Activated T-helper 17 cell treated with anti-CD3 and anti-CD28 coated beads, Interleukin-2, amount 50 U/mL, for 72 hours (primary cell): ENCODE data around the gene RPS2. TPM values are rescaled to one million over a fixed set of nuclear protein-coding genes. Genes with fewer than 3 reads are reported as not detected.

Experiments used
- ATAC-seq: fragments of 150-1000 bp; cut with Tn5 transposase; replicated peaks from 2 replicates; pipeline ENCODE4 v1.10.0; 2021; ENCODE audit warnings: mild to moderate bottlenecking, moderate library complexity
- H3K27ac Mint-ChIP-seq: one replicate; pipeline ENCODE4 v1.8.0; 2022; ENCODE audit warnings: mixed read lengths
- H3K27me3 Mint-ChIP-seq: one replicate; pipeline ENCODE4 v1.8.0; 2022; ENCODE audit warnings: mixed read lengths
- H3K36me3 Mint-ChIP-seq: one replicate; pipeline ENCODE4 v1.8.0; 2022; ENCODE audit warnings: low read depth, mild to moderate bottlenecking, mixed read lengths
- H3K4me1 Mint-ChIP-seq: one replicate; pipeline ENCODE4 v1.8.0; 2022; ENCODE audit warnings: mixed read lengths
- H3K4me3 Mint-ChIP-seq: one replicate; pipeline ENCODE4 v1.8.0; 2022; ENCODE audit warnings: mild to moderate bottlenecking, mixed read lengths
- H3K9me3 Mint-ChIP-seq: one replicate; pipeline ENCODE4 v1.8.0; 2022; ENCODE audit warnings: mixed read lengths
- total RNA-seq, 2 donors: library from RNA; stranded (reverse); gene quantifications; one replicate each; pipeline ENCODE4 v1.2.3, GENCODE V29; 2022

The RPS2 gene
- total RNA-seq, 2 donors from 2014 or later, result 4,570 to 4,579 TPM

DNA sequence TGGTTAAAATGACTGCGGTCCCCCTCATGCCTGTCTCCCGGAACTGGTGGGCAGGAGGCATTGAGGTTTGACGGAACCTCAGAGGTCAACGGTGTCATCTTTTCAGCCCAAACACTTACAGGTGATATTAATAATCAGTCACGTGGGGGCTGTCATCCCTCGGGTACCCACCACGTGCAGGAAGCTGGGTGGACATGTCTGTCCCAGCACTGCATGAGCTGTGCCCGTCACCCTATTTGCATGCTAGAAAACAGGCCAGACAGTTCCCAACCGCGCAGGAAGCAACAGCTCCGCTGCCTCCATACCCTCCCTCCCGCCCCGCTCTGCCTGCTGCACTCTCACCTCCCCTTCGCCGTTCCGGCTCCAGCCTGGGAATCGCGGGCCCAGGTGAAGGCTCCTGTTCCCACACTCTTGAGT lies 26.5 kb upstream of the RPS2 start:
- Mint-ChIP-seq H3K4me3 (peak overlapping the region; percentile 76), H3K36me3 (no peaks in the 10 kb centered on the region), H3K27ac (peak overlapping the region; percentile 48), H3K4me1 (no peaks in the 10 kb centered on the region), H3K27me3 (peaks cover 7% of the 10 kb centered on the region), H3K9me3 (no peaks in the 10 kb centered on the region)
- peak; percentile 60 for ATAC-seq

DNA sequence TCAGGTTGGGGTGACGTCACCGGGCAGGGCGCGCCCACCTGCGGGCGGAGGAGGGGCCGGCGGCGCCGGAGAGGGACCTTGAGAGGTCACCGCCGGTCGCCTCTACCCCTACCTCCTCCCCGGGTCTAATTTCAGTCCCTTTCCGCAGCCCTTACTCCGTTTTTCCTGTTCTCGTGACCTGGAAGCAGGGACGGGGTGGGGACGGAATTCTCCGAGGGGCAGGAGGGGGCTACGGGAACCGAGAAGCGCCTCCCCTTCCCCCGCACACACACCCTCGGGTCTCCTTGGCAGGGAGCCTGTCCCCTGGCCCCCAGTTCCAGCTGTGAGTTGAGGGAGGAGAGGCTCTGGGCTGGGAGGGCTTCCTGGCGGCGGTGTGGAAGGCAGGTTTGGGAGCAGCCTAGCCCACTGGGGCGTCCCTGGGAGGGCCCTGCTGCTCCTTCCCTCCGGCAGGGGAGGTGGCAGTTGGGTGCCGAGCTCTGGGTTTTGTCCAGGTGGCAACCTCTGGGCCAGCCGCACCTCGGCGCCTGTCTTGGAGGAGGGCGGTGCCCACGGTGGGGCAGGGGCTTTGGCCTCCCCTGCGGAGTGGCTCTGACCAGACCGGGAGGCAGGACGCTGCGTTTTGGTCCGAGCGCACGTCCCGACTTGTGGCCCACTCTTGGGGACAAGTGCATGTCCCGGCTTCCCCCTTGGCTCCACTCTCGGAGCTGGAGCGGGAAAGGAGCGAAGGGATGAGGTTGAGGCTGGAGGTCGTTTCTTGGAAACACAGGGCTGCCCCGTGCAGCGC lies 25.9 kb upstream of the RPS2 start:
- H3K27ac Mint-ChIP-seq, result no peak overlapping the region
- H3K27me3 Mint-ChIP-seq, result peaks cover 7% of the 10 kb centered on the region
- no peaks in the 10 kb centered on the region for H3K36me3 Mint-ChIP-seq
- peak overlapping the region; percentile 76 for H3K4me3 Mint-ChIP-seq
- no peaks in the 10 kb centered on the region for H3K9me3 Mint-ChIP-seq
- ATAC-seq, result peak; percentile 16
- no peaks in the 10 kb centered on the region for H3K4me1 Mint-ChIP-seq

DNA sequence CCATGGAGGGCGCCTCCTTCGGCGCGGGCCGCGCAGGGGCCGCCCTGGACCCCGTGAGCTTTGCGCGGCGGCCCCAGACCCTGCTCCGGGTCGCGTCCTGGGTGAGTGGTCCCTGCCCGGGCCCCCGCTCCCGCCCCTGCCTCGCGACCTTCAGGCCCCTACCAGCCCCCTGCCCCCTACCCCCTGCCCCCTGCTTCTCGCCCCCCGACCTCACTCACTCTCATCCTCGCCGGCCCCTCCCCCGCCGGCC lies 25.4 kb upstream of the RPS2 start:
- no peak overlapping the region for H3K27ac Mint-ChIP-seq
- ATAC-seq, result no peak
- no peaks in the 10 kb centered on the region for H3K9me3 Mint-ChIP-seq
- no peaks in the 10 kb centered on the region for H3K4me1 Mint-ChIP-seq
- no peaks in the 10 kb centered on the region for H3K36me3 Mint-ChIP-seq
- H3K27me3 Mint-ChIP-seq, result peaks cover 7% of the 10 kb centered on the region
- peak overlapping the region; percentile 76 for H3K4me3 Mint-ChIP-seq

DNA sequence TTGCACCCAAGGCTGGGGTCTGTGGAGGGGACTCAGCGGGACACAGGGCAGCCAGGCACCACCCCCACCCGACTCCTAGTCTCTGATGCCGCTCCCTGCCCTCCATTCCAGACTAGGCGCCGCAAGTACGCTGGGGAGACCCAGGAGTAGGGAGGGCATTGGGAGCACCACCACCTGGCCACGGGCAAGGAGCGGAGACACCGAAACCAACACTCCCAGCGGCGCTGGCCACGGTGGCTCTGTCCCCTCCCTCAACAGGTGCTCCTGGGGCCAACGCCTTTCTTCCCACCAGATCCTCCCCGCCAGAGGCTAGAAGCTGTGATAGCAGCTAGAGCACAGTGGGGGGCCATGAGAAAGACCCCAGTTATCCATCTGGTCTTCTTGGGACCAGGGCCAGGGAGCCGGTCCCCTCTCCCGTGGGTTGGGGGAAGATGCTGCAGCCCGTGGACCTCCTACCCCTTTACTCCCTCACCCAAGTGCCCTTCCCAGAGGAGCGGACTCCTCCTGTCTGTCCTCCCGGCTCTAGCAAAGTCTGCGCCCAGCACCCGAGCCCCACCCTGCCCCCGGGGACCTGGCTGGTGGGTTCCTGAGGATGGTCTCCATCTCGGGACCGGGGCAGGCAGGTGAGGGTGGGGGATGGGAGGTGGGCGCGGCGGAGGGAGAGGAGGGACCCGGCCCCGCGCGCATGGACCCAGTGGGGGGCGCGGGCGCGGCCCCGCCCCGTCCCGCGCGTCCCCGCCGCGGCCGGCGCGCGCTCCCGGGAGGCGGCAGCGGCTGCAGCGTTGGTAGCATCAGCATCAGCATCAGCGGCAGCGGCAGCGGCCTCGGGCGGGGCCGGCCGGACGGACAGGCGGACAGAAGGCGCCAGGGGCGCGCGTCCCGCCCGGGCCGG lies 24.8 kb upstream of the RPS2 start, which contains the start of gene SYNGR3:
Gene SYNGR3, plus strand, starts transcription at position 762 of the 892 bp plus-strand sequence. CDS start 133 bp downstream, outside the sequence.
- Mint-ChIP-seq H3K9me3 (no peaks in the 10 kb centered on the region), H3K27ac (no peak within 1 kb of the TSS)

DNA sequence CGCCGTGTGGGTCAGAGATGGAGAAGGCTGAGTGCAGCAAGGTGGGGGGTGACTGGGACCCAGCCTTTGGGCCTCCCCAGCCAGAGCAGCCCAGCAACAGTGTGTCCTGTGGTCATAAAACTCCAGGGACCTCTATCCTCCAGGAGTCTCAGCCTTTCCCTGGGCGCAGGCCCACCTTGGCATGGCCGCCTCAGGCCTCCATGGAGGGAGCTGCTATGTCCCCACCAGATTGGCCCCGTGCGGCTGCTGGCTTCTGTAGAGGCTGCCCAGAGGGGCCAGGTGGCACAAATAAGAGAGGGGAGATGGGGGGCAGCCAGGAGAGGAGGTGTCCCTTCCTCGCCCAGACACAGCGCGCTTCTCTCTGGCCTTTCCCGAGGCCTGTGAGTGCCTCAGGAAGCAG lies 22.6 kb upstream of the RPS2 start:
- H3K4me3 Mint-ChIP-seq, result no peak overlapping the region
- no peak for ATAC-seq
- no peaks in the 10 kb centered on the region for H3K4me1 Mint-ChIP-seq
- no peaks in the 10 kb centered on the region for H3K36me3 Mint-ChIP-seq
- H3K9me3 Mint-ChIP-seq, result no peaks in the 10 kb centered on the region
- H3K27ac Mint-ChIP-seq, result no peak overlapping the region
- H3K27me3 Mint-ChIP-seq, result peaks cover 11% of the 10 kb centered on the region

More for the DNA sequence above, 24.8 kb upstream of the RPS2 start, which contains the start of gene SYNGR3:
- H3K4me3 Mint-ChIP-seq, result peak within 1 kb of the TSS; percentile 76
- H3K36me3 Mint-ChIP-seq, result no peaks in the 10 kb centered on the region
- no peaks in the 10 kb centered on the region for H3K4me1 Mint-ChIP-seq
- H3K27me3 Mint-ChIP-seq, result peaks cover 7% of the 10 kb centered on the region
- no peak for ATAC-seq

DNA sequence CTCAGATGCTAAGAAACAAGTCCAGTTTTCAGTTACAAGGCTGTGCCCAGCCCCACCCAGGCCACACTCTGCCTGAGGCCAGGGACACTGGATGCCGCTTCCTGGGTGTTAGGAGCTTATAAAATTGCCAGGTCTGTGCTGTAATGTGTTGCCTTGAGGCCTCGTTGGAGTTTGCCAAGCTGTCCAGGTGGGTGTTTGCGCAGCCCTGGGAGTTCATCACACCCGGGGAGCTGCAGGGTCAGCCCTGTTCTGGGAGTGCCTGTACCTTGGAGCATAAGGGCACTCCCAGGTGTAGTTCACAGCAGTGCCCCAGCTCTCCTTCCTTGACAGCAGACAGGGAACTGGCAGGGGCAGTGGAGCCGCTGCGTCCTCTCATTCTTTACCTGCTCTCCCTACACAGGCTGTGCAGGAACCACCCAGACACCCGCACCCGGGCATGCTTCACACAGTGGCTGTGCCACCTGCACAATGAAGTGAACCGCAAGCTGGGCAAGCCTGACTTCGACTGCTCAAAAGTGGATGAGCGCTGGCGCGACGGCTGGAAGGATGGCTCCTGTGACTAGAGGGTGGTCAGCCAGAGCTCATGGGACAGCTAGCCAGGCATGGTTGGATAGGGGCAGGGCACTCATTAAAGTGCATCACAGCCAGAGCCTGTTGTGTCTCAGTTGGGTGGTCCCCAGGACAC lies 21.0 kb upstream of the RPS2 start:
- Mint-ChIP-seq H3K27me3 (peaks cover 14% of the 10 kb centered on the region), H3K4me1 (no peaks in the 10 kb centered on the region), H3K27ac (no peak overlapping the region), H3K9me3 (no peaks in the 10 kb centered on the region), H3K4me3 (peak overlapping the region; percentile 79), H3K36me3 (no peaks in the 10 kb centered on the region)
- no peak for ATAC-seq

DNA sequence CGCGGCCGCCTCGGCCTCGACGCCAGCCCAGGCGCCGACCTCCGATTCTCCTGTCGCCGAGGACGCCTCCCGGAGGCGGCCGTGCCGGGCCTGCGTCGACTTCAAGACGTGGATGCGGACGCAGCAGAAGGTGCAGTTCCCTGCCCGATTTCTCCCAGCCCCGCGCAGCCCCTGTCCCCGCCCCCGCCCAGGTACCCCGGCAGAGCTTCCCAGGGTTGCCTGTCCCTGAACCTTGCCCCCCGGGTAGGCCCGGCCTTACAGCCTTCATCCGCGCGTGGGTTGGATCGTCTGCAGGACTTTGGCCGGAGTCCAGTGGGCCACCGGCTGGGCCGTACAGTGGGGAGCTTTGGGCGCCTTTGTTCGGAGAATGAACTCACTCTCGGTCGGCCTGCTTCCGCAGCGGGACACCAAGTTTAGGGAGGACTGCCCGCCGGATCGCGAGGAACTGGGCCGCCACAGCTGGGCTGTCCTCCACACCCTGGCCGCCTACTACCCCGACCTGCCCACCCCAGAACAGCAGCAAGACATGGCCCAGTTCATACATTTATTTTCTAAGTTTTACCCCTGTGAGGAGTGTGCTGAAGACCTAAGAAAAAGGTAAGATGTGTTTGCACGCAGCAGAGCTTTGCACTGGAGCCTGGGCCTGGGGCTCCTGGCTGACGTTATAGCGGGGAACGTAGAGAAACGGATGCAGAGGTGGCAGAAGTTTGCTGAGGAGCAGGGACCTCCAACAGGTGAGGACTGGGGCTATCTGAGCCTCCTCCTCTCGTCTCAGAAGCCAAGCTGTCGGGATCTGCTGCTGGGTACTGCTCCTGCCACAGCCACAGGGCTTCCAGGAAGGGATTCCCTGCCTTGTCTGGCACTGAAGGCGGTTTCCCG lies 20.0 kb upstream of the RPS2 start:
- H3K27me3 Mint-ChIP-seq, result peaks cover 14% of the 10 kb centered on the region
- no peaks in the 10 kb centered on the region for H3K4me1 Mint-ChIP-seq
- H3K4me3 Mint-ChIP-seq, result peak overlapping the region; percentile 79
- no peaks in the 10 kb centered on the region for H3K36me3 Mint-ChIP-seq
- H3K9me3 Mint-ChIP-seq, result no peaks in the 10 kb centered on the region
- ATAC-seq, result peak; percentile 34
- peak overlapping the region; percentile 61 for H3K27ac Mint-ChIP-seq

DNA sequence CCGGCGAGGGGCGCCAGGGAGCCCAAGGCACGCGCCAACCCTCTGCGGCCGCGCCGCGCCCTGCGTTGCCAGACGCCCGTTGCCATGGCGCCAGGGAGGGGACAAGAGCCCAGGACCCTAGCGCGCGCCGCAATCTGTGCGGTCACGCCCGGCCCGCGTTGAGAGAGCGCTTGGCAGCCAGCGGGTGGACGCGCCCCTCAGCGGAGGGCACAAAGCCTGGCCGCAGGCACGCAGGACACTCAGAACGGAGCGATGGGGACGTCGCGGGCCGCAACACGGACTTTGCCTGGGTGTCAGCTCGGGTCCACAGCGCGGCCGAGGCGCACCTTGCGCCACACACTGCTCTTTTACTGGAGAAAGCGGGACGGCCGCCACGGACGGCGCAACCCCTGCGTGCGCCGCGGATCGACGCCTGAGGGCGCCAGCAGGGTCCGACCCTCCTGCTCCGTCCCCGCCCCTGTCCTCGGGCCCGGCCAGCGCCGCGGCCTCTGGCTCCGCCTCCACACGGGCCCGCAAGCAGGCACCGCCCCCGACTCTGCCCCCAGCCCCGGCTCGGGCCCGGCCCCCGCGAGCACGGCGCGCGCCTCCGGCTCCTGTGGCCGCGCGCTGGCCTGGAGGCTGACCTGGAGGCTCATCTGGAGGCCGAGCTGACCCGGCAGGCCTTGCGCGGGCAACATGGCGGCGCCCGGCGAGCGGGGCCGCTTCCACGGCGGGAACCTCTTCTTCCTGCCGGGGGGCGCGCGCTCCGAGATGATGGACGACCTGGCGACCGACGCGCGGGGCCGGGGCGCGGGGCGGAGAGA lies 19.1 kb upstream of the RPS2 start, which contains the start of gene GFER:
Gene GFER, plus strand, starts transcription at position 650 of the 803 bp plus-strand sequence. Its CDS starts 26 bp downstream, at position 676.
- no peaks in the 10 kb centered on the region for H3K9me3 Mint-ChIP-seq
- peak within 1 kb of the TSS; percentile 61 for H3K27ac Mint-ChIP-seq
- ATAC-seq, result peak; percentile 92
- H3K27me3 Mint-ChIP-seq, result peaks cover 11% of the 10 kb centered on the region
- H3K4me1 Mint-ChIP-seq, result no peaks in the 10 kb centered on the region
- peak within 1 kb of the TSS; percentile 79 for H3K4me3 Mint-ChIP-seq
- peaks cover 2% of the 10 kb centered on the region for H3K36me3 Mint-ChIP-seq

DNA sequence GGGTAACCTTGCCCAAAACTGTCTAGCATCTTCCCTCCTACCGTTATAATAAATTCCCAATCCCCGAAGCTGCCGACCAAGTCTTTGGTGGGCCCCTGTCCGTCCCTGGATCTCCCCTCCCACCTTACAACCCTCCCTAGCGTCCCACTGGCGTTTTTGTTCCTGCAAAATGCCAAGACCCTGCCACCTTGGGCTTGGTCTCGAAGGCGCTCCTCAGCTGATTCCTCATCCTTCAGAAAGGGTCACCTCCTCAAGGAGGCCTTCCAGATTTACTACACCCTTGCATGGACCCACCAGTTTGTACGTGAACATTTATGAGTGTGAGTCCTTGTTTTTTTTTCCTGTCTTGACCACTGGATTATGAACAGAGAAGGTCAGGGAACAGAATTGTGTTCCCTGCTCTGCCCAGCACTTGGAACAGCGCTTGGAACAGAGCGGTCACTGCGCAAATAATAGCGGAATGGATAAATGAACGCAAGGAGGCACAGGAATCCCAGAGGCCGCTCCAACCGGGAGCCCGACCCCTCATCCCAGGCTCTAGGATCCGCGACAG lies 18.4 kb upstream of the RPS2 start:
- Mint-ChIP-seq H3K27ac (no peak overlapping the region), H3K36me3 (peaks cover 9% of the 10 kb centered on the region), H3K4me3 (peak overlapping the region; percentile 79), H3K9me3 (no peaks in the 10 kb centered on the region), H3K27me3 (peaks cover 8% of the 10 kb centered on the region), H3K4me1 (no peaks in the 10 kb centered on the region)
- ATAC-seq, result no peak

DNA sequence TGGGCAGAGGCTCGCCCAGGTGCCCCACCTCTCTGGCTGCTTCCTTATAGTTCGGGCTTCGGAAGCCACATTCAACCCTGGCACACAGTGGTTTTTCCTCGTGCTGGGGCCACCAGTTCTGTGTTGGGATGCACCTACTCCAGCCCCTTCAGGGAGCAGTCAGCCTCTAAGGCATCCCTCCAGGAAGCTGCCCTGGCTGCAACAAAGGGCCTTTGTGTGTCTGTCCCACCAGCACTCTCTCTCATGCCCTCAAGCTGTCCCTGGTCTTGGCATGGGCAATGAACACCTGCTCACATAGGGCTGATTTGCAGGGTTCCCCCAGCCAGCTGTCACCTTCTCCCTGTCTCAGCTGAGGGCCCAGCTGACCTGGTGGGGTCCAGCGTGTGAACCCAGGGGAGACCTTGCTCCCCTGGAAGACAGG lies 17.4 kb upstream of the RPS2 start:
- Mint-ChIP-seq H3K4me1 (no peaks in the 10 kb centered on the region), H3K27me3 (peaks cover 8% of the 10 kb centered on the region), H3K9me3 (no peaks in the 10 kb centered on the region), H3K27ac (no peak overlapping the region), H3K4me3 (peak overlapping the region; percentile 79), H3K36me3 (peaks cover 19% of the 10 kb centered on the region)
- ATAC-seq, result no peak

DNA sequence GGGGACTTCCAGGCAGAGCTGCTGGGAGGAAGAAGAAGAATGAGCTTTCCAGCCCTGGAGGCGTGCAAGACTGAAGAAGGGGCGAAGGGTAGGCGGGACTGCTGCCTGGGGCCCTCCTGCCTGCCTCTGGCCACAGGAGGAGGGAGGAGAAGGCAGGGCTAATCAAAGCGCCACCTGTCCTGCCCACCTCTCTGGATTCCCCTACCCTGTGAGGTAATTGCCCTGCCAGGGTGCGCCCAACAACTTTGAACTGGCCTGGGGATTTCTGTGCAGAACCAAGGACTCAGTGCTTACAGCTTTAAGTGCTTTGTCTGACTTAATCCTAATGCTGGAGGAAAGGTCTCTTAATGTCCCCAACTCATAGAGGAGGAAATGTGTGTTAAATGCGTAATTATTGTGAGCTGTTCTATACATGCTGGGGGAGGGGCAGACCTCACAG lies 16.8 kb upstream of the RPS2 start, which contains the start of gene NOXO1:
Gene NOXO1, minus strand, starts transcription at position 72 of the 439 bp plus-strand sequence. CDS start 290 bp downstream, outside the sequence.
- Mint-ChIP-seq H3K27ac (no peak within 1 kb of the TSS), H3K9me3 (no peaks in the 10 kb centered on the region), H3K4me3 (peak within 1 kb of the TSS; percentile 79), H3K4me1 (no peaks in the 10 kb centered on the region), H3K36me3 (peaks cover 25% of the 10 kb centered on the region), H3K27me3 (peaks cover 8% of the 10 kb centered on the region)
- ATAC-seq, result no peak

DNA sequence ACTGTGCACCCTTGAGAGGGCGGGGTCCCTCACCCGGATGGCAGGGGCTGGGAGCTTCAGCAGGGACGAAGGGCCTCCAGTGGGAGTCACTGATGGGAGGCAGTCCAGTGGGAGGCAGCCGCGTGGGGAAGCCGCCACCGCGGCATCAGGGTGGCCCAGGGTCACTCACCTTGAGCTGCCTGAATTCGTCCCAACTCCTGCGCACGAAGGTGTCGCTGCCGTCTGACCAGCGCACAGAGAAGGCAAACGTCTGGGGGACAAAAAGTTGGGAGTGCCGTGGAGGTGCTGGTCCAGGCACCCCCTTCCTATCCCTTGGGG lies 16.1 kb upstream of the RPS2 start:
- no peaks in the 10 kb centered on the region for H3K4me1 Mint-ChIP-seq
- no peak for ATAC-seq
- H3K27me3 Mint-ChIP-seq, result peaks cover 8% of the 10 kb centered on the region
- no peaks in the 10 kb centered on the region for H3K9me3 Mint-ChIP-seq
- no peak overlapping the region for H3K27ac Mint-ChIP-seq
- H3K36me3 Mint-ChIP-seq, result peaks cover 32% of the 10 kb centered on the region
- no peak overlapping the region for H3K4me3 Mint-ChIP-seq
